ENCODE results near the gene PRKCG.
"Not testable (repeated sequence)": the region's sequence is repeated elsewhere in the genome, so short reads cannot be mapped to it uniquely, and the experiment has no call there.

- TF ChIP-seq CTCF (IDR thresholded peaks at IDR 0.05; ENCODE audit: borderline replicate concordance, extremely low read depth, low read length, poor library complexity, severe bottlenecking); EZH2 (IDR thresholded peaks at IDR 0.05; ENCODE audit: borderline replicate concordance, low read depth, low read length, severe bottlenecking): not testable (repeated sequence)
These were observed 12.1 kb upstream of the PRKCG start for GRCh38 chr19:53869805-53870484.
